Type B pancreatic cell (in vitro differentiated cells): ENCODE data around the gene ESYT1. TPM values are rescaled to one million over a fixed set of nuclear protein-coding genes. Genes with fewer than 3 reads are reported as not detected.
A peak's percentile ranks its signal among the peaks of the same experiment; 100 is the strongest.

Experiments used
- DNase-seq: peaks from one replicate; pipeline ENCODE4 v3.0.0; 2021; ENCODE audit warnings: mixed read lengths; ENCODE audit not compliant: unreplicated experiment; ENCODE audit errors: extremely low spot score
- H3K27ac Mint-ChIP-seq: 2 replicates; pipeline ENCODE4 v1.8.0; 2021; ENCODE audit warnings: mild to moderate bottlenecking, mixed read lengths
- H3K27me3 Mint-ChIP-seq: 2 replicates; pipeline ENCODE4 v1.8.0; 2021; ENCODE audit warnings: mixed read lengths
- H3K36me3 Mint-ChIP-seq: 2 replicates; pipeline ENCODE4 v1.8.0; 2021; ENCODE audit warnings: mixed read lengths
- H3K4me1 Mint-ChIP-seq: one replicate; pipeline ENCODE4 v1.8.0; 2021; ENCODE audit warnings: mixed read lengths; ENCODE audit not compliant: unreplicated experiment
- H3K4me3 Mint-ChIP-seq: 2 replicates; pipeline ENCODE4 v1.8.0; 2021; ENCODE audit warnings: mild to moderate bottlenecking, mixed read lengths
- H3K9me3 Mint-ChIP-seq: 2 replicates; pipeline ENCODE4 v1.8.0; 2021; ENCODE audit warnings: mixed read lengths
- CTCF ChIP-seq: fragments of 200-600 bp; sonication (generic); conservative IDR thresholded peaks from 2 replicates; pipeline ENCODE4 v1.5.0; 2021; ENCODE audit warnings: antibody characterized with exemption, mild to moderate bottlenecking
- total RNA-seq: library from RNA; stranded (reverse); gene quantifications from 2 replicates; pipeline ENCODE4 v1.2.1, GENCODE V29; 2021; ENCODE audit warnings: low replicate concordance

Gene ESYT1
- total RNA-seq, 1 donor from 2014 or later = 96.3 TPM

- Mint-ChIP-seq H3K27me3 (no peaks in the 10 kb centered on the region), H3K9me3 (no peaks in the 10 kb centered on the region), H3K4me3 (peak within 1 kb of the TSS; percentile 99), H3K4me1 (peaks cover 29% of the 10 kb centered on the region), H3K36me3 (peaks cover 15% of the 10 kb centered on the region), H3K27ac (peak within 1 kb of the TSS; percentile 97)
- no peak for TF ChIP-seq CTCF
- DNase-seq = peak; percentile 98
Observed at GRCh38 chr12:56104109-56104814, 23.8 kb upstream of the ESYT1 start, which contains the start of gene PA2G4. Gene PA2G4 (plus strand): TSS chr12:56104559. CDS start chr12:56104738, 179 bp downstream.

GRCh38 chr12:56104815-56105608 lies 23.1 kb upstream of the ESYT1 start:
- Mint-ChIP-seq H3K27ac (peak overlapping the region; percentile 97), H3K4me1 (peaks cover 29% of the 10 kb centered on the region), H3K9me3 (no peaks in the 10 kb centered on the region), H3K27me3 (no peaks in the 10 kb centered on the region), H3K4me3 (peak overlapping the region; percentile 99), H3K36me3 (peaks cover 13% of the 10 kb centered on the region)
- no peak for TF ChIP-seq CTCF
- DNase-seq = peak; percentile 77

- Mint-ChIP-seq H3K36me3 (peaks cover 16% of the 10 kb centered on the region), H3K4me3 (peak overlapping the region; percentile 99), H3K4me1 (peaks cover 29% of the 10 kb centered on the region), H3K27ac (peak overlapping the region; percentile 97), H3K9me3 (no peaks in the 10 kb centered on the region), H3K27me3 (no peaks in the 10 kb centered on the region)
- DNase-seq = no peak
- no peak for TF ChIP-seq CTCF
Observed at GRCh38 chr12:56105609-56105902, 22.5 kb upstream of the ESYT1 start.

GRCh38 chr12:56107242-56107641 lies 20.8 kb upstream of the ESYT1 start:
- no peaks in the 10 kb centered on the region for H3K9me3 Mint-ChIP-seq
- no peak for TF ChIP-seq CTCF
- H3K4me1 Mint-ChIP-seq = peaks cover 29% of the 10 kb centered on the region
- peaks cover 21% of the 10 kb centered on the region for H3K36me3 Mint-ChIP-seq
- H3K27ac Mint-ChIP-seq = no peak overlapping the region
- H3K27me3 Mint-ChIP-seq = no peaks in the 10 kb centered on the region
- no peak for DNase-seq
- no peak overlapping the region for H3K4me3 Mint-ChIP-seq

- H3K27me3 Mint-ChIP-seq = no peaks in the 10 kb centered on the region
- no peak for DNase-seq
- H3K4me3 Mint-ChIP-seq = no peak overlapping the region
- no peaks in the 10 kb centered on the region for H3K9me3 Mint-ChIP-seq
- no peak overlapping the region for H3K27ac Mint-ChIP-seq
- H3K4me1 Mint-ChIP-seq = peaks cover 15% of the 10 kb centered on the region
- TF ChIP-seq CTCF = no peak
- H3K36me3 Mint-ChIP-seq = peaks cover 32% of the 10 kb centered on the region
Observed at GRCh38 chr12:56110571-56110970, 17.5 kb upstream of the ESYT1 start.
